SW480 (cell line): ENCODE measurements around the gene RAPGEF4.
"Not testable (repeated sequence)": the region's sequence is repeated elsewhere in the genome, so short reads cannot be mapped to it uniquely, and the experiment has no call there.

Experiments used
- DNase-seq: peaks from one replicate; pipeline ENCODE4 v3.0.0-alpha.2; 2016; ENCODE audit warnings: low spot score

The RAPGEF4 gene

DNA sequence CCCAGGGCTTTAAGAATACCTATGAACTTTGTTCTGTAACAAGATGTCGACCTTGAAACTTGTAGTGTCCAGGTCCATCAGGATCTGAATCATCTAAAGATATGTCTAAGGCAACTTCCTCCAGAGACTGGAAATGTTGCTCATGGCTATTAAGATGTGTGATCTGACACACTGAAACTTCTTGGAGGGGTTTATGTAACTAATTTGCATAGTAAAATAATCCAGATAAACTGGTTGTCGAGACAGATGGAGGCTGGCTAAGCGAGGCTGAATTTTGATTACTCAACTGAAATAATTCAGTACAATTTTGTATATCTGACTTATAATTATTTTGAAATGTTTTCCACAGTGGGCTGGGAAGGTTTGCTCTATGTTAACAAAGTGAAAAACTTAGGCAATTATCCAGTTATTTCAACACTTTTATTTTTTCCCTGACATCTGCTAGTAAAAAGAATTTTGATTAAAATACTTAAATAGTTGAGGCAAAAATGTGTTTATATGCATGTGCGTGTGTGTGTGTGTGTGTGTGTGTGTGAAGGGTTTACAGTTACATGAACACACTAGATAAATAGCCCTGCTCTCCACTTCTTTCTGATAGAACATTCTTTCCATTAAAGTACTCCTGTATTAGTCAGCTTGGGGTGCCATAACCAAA, 328.6 kb downstream of the RAPGEF4 start:
- no peak for DNase-seq

DNA sequence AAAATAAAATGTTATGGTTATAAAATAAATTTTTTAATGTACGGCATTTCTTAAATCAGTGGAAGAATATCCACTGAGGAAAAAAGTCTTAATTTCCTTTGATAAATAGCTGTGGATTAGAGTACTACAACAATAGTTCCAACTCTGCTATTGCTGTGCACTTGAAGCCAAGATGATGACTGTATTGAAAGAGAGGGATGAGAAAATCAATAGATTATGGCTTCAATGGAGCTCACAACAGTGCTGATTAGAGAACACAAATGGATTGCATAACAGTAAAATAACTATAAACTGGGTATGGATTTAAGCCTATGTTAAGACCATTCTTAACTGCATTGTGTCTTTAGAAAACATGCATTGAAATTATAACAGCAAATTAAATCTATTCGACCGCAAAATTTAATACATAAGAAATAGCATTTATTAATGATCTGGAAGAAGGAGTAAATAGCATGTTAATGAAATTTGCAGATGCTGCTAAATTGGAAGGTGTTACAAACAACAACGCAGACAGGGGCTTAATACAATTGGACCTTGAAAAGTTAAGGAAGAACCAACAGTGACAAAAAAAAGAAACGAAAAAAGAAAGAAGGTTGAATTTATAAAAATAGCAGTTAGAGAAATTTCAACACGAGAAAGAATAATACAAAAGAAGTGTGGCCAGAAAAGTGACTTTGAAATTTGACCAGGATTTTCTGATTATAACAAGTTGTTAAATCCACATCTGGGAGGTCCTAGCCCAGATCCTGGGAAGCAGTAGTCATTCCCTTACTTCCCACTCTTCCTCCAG, 331.4 kb downstream of the RAPGEF4 start:
- no peak for DNase-seq

DNA sequence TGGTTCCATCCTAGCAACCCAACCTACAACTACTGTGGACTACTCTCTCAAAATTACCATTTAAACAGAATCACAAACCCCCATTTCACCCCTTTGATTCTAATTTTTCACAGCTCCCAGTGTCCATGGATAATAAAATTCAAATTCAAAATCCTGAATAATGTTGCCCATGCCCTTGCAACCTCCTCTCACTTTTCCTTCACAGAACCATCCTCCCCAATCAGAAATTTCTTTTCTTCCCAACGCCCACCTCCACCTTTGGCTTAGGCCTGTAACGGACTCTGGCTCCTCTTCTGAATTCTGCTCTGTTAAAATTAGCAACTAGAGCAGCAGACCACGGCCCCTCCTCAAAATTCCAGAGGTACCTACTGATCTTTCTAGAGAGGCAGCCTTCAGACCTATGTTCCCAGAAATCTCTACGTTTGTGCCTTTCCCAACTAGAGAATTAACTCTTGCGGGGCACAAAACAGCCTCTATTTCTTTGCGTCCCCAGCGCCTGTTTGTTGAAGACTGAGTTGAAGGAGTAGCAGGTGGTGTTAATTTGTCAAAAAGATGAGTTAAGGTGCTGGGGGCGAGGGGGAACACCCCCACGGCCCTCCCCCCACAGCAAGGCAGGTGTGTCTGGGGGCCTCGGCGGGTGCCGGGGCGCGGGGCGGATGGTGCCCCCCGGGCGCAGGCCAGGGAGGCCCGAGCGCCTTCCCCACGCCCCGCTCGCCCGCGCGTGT, 339.6 kb downstream of the RAPGEF4 start:
- DNase-seq, result peak; percentile 31

DNA sequence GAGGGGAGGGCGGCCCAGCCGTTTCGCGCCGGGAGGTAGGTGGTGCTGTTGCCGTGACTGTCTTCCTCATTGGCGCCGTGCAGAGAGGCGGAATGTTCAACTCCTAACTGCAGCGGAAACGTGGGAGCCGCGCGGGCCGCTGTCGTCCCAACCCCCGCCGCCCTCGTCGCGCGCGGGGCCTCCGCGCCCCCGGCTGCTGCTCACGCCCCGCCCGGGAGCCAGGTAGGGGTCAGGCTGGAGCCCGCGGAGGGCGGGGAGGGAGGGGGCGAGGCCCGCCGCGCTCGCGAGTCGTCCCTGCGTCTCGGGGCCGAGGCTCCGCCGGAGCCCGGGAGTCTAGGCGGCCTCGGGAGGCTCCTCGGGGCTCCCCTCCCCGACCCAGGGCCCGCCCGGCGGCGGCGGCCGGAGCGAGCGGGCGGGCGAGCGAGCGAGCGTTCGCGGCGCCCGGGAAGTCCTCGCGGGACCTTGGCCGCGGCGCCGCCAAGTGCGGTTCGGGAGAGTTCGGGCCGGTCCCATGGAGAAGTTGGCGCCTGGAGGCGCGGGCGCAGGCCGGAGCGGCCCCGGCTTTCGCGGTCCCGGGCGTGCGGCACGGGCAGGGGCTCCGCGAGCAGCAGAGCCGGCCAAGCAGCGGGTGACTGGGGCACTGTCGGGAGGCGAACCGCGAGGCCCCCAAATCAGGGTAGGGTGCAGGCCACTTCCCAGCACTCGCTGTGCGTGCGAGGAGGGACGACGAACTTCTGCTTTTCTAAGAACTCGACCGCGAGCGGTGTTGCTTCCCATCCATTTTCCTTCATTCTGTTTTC, 340.3 kb downstream of the RAPGEF4 start, which contains the start of gene MAP3K20:
Gene MAP3K20, plus strand, starts transcription at position 66 of the 800 bp plus-strand sequence. CDS start 15,186 bp downstream, outside the sequence.
- peak; percentile 71 for DNase-seq

DNA sequence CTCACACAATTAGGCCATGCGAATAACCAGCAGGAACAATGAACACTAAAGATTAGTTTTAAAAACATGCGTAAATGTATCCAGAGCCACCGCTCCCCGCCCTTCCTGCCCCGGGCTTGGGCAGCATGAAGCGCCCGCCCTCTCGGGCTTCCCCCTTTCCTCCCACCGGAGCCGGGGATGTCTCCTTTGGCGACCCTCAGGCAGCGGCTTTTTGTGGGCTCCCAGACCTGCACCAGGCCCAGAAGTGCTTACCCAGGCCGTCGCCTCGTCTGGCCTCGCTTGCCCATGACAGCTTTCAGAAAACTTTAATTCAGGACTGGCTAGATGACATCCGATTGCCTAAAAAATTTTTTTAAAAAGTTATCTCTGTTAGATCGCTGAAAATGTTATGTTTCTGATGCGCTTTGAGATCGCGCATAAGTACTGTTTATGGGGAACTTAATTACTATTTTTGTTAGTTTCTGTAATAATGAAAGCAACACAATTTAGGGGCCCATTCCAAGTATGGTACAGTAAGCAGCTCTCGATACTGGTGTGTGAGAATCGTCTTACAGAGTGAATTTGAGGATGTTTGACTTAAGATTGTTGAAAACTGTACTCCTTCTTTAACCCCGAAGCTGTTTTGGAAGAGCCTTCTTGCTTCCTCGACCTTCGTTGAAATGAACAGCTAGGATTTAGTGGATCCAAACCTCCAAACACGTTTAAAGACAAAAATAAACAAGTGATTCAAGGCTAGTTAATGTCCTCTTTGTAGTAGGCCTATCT, 341.1 kb downstream of the RAPGEF4 start:
- peak; percentile 12 for DNase-seq

DNA sequence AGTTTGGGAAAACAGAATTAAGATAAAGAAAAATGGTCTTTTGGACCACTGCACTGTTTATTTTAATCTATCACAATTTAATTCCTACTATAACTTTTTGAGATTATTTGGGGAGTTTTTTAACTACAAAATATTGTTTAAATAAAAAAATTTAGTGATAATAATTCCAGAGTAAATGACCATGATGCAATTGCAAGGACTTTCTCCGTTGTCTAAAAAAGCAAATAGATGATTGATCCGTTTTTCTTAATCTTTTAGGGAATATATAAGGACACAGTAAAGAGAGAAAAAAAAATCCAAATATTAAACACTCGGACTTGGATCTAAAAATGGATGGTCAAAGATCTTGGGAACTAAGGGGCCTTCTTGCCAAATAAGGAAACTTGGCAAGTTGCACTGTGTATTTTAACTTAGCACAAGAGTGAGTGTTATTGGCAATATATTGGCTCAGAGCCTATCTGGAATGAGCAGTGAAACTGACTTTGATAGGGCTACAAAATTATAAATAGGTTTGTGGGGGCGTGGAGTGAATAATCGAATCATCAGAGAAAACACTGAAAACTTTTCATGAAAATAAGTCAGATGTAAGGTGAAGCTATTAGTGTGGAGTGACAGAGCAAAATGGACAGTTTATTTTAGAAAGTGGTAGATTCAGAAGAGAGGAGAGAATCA, 342.0 kb downstream of the RAPGEF4 start:
- DNase-seq, result no peak

DNA sequence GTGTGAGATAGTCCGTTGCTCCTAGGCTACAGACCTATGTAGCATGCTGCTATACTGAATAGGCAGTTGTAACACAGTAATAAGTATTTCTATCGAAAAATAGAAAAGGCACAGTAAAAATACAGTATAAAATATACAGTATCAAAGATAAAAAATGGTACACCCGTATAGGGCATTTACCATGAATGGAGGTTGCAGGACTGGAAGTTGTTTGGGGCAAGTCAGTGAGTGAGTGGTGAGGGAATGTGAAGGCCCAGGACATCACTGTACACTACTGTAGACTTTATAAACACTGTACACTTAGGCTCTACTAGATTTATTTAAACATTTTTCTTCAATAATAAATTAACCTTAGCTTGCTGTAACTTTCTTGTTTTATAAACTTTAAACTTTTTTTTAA, 343.5 kb downstream of the RAPGEF4 start:
- DNase-seq, result no peak

DNA sequence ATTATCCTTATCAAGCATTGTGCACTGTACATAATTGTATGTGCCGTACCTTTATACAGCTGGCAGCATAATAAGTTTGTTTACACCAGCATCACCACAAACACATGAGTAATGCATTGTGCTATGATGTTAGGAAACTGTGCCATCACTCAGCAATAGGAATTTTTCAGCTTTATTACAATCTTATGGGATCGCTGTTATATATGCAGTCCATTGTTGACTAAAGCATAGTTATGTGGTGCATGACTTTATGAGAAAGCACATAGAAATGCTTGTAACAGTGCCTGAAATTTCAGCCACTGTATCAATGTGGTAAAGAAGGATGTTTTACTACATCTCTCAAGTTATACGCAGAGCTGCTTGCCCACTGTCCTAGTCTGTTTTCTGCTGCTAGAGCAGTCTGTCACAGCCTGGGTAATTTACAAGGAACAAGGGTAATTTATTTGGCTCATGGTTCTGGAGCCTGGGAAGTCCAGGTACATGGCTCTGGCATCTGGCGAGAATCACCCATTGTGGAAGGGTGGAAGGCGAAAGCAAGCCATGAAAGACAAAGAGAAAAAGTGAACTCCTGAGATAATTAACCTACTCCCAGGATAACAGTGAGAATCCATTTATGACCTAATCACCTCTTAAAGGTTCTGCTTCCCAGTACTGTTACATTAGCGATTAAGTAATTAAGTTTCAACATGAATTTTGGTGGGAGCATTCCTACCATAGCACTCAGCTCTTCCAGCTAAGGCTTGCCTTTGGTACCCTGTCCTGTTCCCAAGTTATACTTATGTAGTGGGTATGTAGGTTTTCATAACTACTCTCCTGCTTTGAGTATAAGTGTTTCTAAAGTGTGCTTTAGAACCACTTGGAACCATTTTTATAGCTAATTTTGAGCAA, 344.6 kb downstream of the RAPGEF4 start:
- DNase-seq, result peak; percentile 22

DNA sequence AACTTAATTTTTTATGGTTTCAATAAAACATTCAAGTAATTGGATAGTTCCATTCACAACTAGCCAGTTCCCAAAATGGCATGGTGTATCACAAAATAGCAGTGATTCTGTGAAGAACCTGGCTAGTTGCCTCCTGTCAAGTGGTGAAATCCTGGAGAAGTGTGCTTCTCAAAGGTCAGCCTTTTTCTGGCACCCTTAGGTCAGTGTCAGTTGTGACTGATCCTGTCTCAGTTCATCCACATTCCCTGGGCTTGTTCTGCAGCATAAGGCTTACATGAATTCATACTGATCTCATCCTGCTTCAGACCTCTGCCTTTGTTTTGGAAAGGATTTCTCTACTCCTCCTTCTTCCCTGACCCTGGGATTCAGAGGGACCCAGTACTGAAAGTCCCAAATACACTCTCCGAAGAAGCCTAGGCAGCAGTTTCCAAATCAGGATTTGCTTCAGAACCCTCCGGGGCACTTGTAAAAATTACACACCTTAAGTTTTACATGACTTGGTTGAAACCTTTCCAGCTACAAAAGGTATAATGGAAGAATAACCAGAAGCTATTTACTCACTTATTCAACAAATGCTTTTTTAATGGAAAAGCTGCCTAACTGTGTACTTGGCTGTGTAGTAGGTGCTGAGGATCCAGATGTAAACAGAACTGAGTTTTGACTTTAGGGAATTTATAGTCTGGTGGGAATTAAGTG, 351.0 kb downstream of the RAPGEF4 start:
- no peak for DNase-seq

DNA sequence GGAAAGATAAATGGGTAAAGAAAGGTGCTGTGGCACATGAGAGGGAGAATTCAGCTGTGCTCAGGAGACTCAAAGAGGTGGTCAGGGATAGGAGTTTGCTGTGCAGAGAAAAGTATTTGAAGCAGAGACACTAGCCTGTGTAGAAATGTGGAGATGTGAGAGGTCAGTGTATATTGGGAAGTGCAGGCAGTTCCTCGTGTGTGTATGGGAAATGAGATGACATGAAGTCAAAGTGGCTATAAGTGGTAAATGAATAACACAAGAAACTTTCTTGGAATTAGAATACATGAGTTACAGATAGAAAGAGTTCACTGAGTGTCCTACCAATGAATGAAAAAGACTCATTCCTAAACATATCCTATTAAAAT, 351.6 kb downstream of the RAPGEF4 start:
- DNase-seq, result no peak

DNA sequence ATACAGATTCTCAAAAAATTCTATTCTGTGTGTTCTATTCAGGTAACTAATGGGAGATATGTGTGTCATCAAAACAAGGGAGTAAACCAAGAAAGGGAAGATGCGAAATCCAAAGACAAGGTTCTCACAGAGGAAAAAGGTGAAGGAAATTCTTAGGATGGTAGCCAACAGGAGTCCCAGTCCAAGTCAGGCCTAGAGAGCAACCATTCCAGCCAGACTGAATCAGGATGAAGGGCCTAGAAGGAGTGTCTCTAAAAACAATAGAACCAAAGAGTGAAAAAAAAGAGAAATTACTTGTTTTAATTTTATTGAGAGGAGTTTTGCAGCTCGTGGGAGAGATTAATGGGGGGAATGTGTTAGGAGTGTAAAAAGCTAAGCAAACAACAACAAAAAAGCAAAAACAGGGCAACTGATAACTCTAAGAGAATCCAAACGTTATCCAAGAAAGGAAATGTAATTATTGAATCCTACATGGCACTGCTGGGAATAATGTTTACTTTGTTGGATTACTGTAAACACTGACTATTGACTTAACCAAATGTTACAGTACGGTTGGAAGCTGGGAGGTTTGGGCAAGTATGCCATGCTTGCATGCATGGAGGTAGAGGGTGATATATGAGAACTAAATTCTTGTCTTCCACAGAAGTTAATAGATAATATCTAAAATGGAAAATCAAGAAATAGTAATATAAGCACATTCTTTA, 352.3 kb downstream of the RAPGEF4 start:
- DNase-seq, result no peak

DNA sequence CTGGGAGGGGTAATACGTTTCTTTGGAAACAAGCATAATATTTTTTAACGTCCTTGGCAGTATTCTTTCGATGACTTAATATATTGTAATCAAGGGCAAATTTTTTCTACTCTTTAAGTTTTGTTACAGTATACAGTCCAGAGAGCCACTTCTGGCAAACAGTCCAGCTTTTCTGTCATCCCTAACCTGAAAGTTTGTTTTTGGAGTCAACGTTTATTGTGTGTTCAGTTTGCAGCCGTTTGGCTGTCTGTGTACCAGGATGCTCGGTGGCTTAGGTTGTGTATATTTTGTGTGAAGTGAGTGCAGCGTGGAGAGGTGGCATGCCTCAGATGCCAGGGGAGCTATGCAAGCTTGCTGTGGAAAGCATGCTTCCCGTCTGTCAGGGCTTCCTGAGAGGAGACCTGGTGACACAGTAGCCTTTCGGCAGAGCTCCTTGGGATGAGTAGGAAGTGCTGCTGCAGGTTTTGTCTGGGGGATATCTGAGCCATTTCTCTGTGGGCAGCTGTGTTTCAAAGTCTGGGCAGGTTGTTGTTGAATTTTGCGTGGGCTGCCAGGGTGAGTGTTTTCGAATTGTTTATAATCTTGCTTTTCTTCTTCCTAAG, 354.7 kb downstream of the RAPGEF4 start:
- DNase-seq, result no peak

DNA sequence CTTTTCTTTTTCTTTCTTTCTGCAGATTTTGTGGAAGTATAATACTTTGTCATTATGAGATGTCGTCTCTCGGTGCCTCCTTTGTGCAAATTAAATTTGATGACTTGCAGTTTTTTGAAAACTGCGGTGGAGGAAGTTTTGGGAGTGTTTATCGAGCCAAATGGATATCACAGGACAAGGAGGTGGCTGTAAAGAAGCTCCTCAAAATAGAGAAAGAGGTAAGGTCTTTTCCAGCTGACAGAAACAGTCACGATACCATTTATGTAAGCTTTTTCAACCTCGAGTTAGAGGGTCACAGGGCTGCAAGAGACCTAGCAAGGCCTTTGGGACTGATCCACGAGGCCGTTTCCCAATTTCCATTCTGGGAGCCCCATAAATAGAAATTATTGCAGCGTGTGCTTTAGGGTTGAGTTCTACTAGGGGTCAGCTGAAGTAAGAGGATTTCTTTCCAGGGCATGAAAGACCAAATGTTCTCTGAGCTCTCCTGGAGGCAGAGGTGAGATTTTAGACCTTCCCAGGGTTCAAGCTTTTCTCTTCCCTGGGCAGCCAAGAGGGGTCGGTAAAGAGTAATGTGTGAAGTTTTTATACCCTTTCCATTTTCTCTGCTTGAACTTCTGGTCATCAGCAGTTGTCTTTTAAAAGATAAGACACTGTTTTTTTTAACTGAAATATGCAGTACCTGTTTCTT, 355.5 kb downstream of the RAPGEF4 start:
- DNase-seq, result no peak

DNA sequence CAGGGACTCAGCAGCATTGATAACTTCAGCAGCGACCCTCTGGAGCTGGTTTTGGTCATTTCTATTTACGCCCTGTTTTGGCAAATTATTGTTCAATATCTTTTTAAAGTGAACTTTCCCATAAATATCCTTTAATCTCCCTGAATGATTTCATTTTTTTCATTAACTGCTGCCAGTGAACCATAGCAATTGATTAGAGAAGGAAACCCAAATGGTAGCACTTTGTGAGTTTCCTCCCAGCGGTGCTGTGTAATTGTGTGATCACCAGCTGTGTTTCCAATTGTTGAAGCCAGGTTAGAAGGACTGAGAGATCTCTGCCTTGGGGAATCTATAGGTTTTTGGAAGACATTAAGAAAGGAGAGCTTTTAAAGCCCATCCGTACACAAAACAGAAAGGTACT, 356.3 kb downstream of the RAPGEF4 start:
- DNase-seq, result no peak

DNA sequence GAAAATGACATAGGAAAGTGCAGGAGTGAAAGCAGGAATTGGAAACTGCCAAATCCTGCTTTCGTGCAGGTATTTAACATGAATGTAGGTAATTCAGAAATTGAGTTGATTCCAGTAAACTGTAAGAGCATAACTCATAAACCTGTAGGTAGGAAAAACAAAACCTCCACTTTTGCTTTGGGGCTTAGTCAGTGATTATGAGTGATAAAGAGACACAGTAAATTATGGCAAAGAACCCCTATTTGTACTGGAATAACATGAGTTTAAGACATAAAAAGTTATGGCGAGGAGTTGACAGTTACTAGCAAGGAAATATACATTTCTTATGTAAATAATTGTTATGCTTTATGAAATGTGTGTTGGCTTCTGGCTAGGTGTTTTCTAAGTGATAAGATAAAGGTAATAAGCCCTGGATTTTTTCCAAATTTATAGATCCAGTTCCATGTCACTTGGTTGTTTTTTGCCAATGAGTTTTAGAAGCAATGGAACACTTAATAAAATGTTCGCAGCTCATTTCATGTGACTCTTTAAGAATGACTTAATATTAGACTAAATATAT, 357.3 kb downstream of the RAPGEF4 start:
- no peak for DNase-seq

DNA sequence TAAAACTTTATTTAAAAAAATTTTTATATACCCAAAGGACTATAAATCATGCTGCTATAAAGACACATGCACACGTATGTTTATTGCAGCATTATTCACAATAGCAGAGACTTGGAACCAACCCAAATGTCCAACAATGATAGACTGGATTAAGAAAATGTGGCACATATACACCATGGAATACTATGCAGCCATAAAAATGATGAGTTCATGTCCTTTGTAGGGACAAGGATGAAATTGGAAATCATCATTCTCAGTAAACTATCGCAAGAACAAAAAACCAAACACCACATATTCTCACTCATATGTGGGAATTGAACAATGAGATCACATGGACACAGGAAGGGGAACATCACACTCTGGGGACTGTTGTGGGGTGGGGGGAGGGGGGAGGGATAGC, 358.0 kb downstream of the RAPGEF4 start:
- DNase-seq, result not testable (repeated sequence)

DNA sequence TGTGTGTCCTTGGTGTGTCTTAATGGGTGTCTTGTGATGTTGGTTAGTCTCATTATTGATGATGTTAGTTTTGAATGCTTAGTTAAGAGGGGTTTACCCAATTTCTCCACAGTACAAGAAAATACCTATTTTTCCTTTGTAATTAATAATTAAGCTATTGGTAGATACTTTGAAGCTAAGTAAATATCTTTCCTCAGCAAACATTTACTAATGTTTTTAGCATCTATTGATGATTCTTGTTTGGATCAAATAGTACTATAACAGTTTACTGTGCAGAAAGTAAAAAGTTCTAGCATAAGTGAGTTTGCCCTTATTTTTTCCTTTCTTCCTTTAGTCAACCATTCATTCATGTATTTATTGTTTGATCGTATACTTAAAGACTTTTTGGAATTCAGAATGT, 359.1 kb downstream of the RAPGEF4 start:
- no peak for DNase-seq
